HFF-Myc (cell line): Measurements from ENCODE around the gene COX8C.

ENCODE experiments used
- DNase-seq: peaks from one replicate; pipeline ENCODE4 v3.0.0-alpha.2; 2011; ENCODE audit warnings: low read depth; ENCODE audit errors: extremely low read depth
- H3K4me3 ChIP-seq: replicated peaks from 2 replicates; pipeline ENCODE4 v1.5.1; 2011; ENCODE audit warnings: low read depth, mild to moderate bottlenecking, control low read depth, low read length
- CTCF ChIP-seq: IDR thresholded peaks from 2 replicates; pipeline ENCODE4 v1.5.1; 2012; ENCODE audit warnings: mild to moderate bottlenecking, low read depth, low read length, control low read depth; ENCODE audit errors: missing control alignments

Gene COX8C

GRCh38 chr14:93329965-93330608 lies 16.9 kb upstream of the COX8C start:
- DNase-seq, result no peak
- no peak overlapping the region for H3K4me3 ChIP-seq
- TF ChIP-seq CTCF, result no peak

- H3K4me3 ChIP-seq, result no peak overlapping the region
- no peak for DNase-seq
- no peak for TF ChIP-seq CTCF
Observed at GRCh38 chr14:93330609-93331000, 16.4 kb upstream of the COX8C start.

GRCh38 chr14:93331002-93331727 lies 15.8 kb upstream of the COX8C start:
- DNase-seq, result no peak
- peak overlapping the region; percentile 79 for H3K4me3 ChIP-seq
- TF ChIP-seq CTCF, result no peak

GRCh38 chr14:93331728-93332396 lies 15.1 kb upstream of the COX8C start:
- H3K4me3 ChIP-seq, result peak overlapping the region; percentile 79
- DNase-seq, result no peak
- TF ChIP-seq CTCF, result no peak

GRCh38 chr14:93332397-93332852 lies 14.6 kb upstream of the COX8C start:
- TF ChIP-seq CTCF, result no peak
- no peak for DNase-seq
- H3K4me3 ChIP-seq, result peak overlapping the region; percentile 79

- peak; percentile 84 for DNase-seq
- peak within 1 kb of the TSS; percentile 79 for H3K4me3 ChIP-seq
- no peak for TF ChIP-seq CTCF
Observed at GRCh38 chr14:93332853-93333630, 13.9 kb upstream of the COX8C start, which contains the start of gene BTBD7. BTBD7 (minus strand) TSS chr14:93333036; CDS start chr14:93296051, 36,985 bp downstream.
